Right lobe of liver (tissue), 6 donors: Measurements from ENCODE around the gene ZNF14. TPM values are rescaled to one million over a fixed set of nuclear protein-coding genes. Genes with fewer than 3 reads are reported as not detected.
"Not testable (repeated sequence)": the region's sequence is repeated elsewhere in the genome, so short reads cannot be mapped to it uniquely, and the experiment has no call there.

Experiments
- ATAC-seq, 4 donors: fragments of 200-7000 bp; cut with Tn5 transposase; one replicate each; pipeline ENCODE4 v1.9.1; 2020; ENCODE audit warnings: mild to moderate bottlenecking in 4 of 4, moderate library complexity in 4 of 4
- DNase-seq, 3 donors: peaks; one replicate each; pipeline ENCODE4 v3.0.0-alpha.2; 2020
- H3K27ac ChIP-seq, 3 donors: fragments of 200-600 bp; one replicate each; pipeline ENCODE4 v1.8.0; 2022
- H3K27me3 ChIP-seq, 2 donors: fragments of 200-600 bp; one replicate each; pipeline ENCODE4 v1.8.0; 2022
- H3K36me3 ChIP-seq, 4 donors: fragments of 200-600 bp; sonication (generic) in 1 of 4; one replicate each; pipeline versions ENCODE4 v1.5.1 to v1.8.0; 2017 to 2022; ENCODE audit warnings: control low read depth in 1 of 4
- H3K4me1 ChIP-seq, 4 donors: fragments of 200-600 bp; sonication (generic) in 1 of 4; one replicate each; pipeline versions ENCODE4 v1.5.1 to v1.8.0; 2017 to 2022; ENCODE audit warnings: control low read depth in 1 of 4
- H3K4me3 ChIP-seq, 3 donors: fragments of 200-600 bp; one replicate each; pipeline ENCODE4 v1.8.0; 2022
- H3K9me3 ChIP-seq, 4 donors: fragments of 200-600 bp; sonication (generic) in 1 of 4; one replicate each; pipeline versions ENCODE4 v1.5.1 to v1.8.0; 2017 to 2022; ENCODE audit warnings: control low read depth in 1 of 4
- POLR2A ChIP-seq: fragments of 450-650 bp; IDR thresholded peaks from one replicate; pipeline ENCODE4 v1.6.1; 2017; ENCODE audit warnings: antibody characterized with exemption, mild to moderate bottlenecking
- WGBS: methylation state at CpG from one replicate; pipeline ENCODE4 v1.1.6; 2018; ENCODE audit warnings: low coverage, low lambda C conversion rate; ENCODE audit not compliant: insufficient coverage; ENCODE audit errors: missing lambda C conversion rate; 5-methylcytosine and 5-hydroxymethylcytosine counted together
- intact Hi-C, 2 donors: fragments of 100-400 bp; cut with DNase I; formaldehyde crosslinking; loops; one replicate each; pipeline versions ENCODE4 v1.11.2 to v1.14.1; 2022
- total RNA-seq, 6 experiments: library from RNA; depleted of rRNA in 2 of 6; stranded (reverse); fragments of >200 nt in 2 of 6; fragmentation: NEBNext Ultra II Directional in 3 of 6; extraction: Animal tissue kit (Norgen Biotek cat#: 25700) in 3 of 6; gene quantifications; one replicate each; pipeline versions ENCODE4 v1.1.0 to v1.2.4, GENCODE V29; 2016 to 2023
- TF ChIP-seq, protein P1 (sequence below), 4 donors: fragments of 200-600 bp in 3 of 4; fragments of 450-650 bp in 1 of 4; IDR thresholded peaks; one replicate each; pipeline versions ENCODE4 v1.5.1 to v1.8.0; 2016 to 2022; ENCODE audit warnings: antibody characterized with exemption in 4 of 4, mild to moderate bottlenecking in 2 of 4
- donor health status: DM: no; HTN: yes; CAD: no.
- donor health status: DM: no; HTN: no; CAD: no.
- donor health status: DM: no; HTN: no; CAD: no.
- donor health status: DM: no; HTN: yes; CAD: no.
- donor health status: DM: no; HTN: yes; CAD: no.

ZNF14 gene
- total RNA-seq, 6 experiments from 2014 or later = 0.25 to 0.67 (median 0.41) TPM

DNA sequence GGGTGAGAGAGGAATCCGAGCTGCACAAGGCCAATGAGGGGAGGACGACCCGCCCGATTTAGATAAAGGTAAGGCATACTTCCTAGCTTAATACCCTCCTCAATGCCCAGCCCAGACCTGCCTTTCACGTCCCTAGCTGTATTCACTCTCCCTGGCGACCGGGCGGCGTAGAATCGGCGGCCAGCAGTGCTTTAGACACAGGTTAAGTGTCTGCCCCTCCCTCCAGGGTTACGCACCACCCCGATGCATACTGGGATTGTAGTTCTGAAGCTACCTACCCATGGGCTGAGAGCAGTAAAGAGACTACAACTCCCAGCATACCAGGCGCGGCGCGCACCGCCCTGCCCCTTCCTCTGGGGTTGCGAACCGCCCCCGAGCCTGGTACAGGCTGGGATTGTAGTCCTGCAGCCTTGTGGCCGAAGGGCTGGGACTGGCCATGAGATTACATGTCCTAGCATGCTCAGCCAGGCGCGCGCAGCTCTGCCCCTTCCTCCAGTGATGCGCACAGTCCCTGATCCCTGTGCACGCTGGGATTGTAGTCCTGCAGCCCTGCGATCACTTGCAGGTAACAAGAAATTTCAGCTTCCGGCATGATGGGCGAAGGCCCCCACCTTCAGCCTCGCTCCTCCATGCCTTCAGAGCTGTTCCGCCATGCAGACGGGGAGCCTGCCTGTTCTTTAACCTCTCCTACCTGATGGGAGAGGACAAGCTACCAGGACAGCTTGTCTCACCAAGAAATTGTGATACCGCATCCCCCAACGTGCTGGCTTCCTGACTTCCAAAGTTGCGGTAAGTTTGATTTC is 43.5 kb upstream of the ZNF14 start:
- intact Hi-C loops = no loop called here
- Histone ChIP-seq H3K36me3 (no peaks in the 10 kb centered on the region), H3K4me3 (peak overlapping the region; percentile 53 to 79 (median 71)), H3K4me1 (peaks cover 0 to 15% (median 4%) of the 10 kb centered on the region in 4 donors), H3K27me3 (no peaks in the 10 kb centered on the region), H3K9me3 (no peaks in the 10 kb centered on the region), H3K27ac (peak overlapping the region; percentile 16 to 47 (median 25))
- peak; percentile 74 for TF ChIP-seq POLR2A
- TF ChIP-seq, protein P1, sequence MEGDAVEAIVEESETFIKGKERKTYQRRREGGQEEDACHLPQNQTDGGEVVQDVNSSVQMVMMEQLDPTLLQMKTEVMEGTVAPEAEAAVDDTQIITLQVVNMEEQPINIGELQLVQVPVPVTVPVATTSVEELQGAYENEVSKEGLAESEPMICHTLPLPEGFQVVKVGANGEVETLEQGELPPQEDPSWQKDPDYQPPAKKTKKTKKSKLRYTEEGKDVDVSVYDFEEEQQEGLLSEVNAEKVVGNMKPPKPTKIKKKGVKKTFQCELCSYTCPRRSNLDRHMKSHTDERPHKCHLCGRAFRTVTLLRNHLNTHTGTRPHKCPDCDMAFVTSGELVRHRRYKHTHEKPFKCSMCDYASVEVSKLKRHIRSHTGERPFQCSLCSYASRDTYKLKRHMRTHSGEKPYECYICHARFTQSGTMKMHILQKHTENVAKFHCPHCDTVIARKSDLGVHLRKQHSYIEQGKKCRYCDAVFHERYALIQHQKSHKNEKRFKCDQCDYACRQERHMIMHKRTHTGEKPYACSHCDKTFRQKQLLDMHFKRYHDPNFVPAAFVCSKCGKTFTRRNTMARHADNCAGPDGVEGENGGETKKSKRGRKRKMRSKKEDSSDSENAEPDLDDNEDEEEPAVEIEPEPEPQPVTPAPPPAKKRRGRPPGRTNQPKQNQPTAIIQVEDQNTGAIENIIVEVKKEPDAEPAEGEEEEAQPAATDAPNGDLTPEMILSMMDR (IDR thresholded peaks at IDR 0.05) = peak in 2 of 4 donors; percentile 17 to 19
- peak; percentile 98 to 99 (median 99) for DNase-seq
- peak; percentile 99 to 100 (median 100) for ATAC-seq
- WGBS = under 1% methylated on average over 15 of the region's 36 CpGs

DNA sequence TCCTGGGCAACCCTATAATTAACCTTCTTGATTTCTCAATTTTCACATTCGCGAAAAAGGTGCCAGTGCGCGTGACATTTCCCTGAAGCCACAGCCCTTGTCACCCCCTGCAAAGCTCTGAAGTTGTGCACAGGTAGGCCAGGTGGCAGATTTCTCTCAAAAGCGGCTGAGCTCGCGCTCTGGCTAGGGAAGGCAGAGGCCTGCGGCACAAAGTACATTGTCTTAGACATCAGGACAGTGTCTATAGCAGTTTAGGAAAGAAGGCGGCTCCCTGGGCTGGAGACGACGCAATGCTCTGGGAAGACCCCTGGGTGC is 42.9 kb upstream of the ZNF14 start:
- no peaks in the 10 kb centered on the region for H3K36me3 ChIP-seq
- TF ChIP-seq, protein P1 (IDR thresholded peaks at IDR 0.05) = no peak
- intact Hi-C loops = no loop called here
- WGBS = 0% methylated on average over 11 of the region's 11 CpGs
- peaks cover 0 to 15% (median 4%) of the 10 kb centered on the region in 4 donors for H3K4me1 ChIP-seq
- DNase-seq = no peak
- H3K4me3 ChIP-seq = peak overlapping the region; percentile 53 to 79 (median 71)
- H3K27me3 ChIP-seq = no peaks in the 10 kb centered on the region
- ATAC-seq = peak in 1 of 4 donors; percentile 5
- peak overlapping the region in 2 of 3 donors; percentile 25 to 47 for H3K27ac ChIP-seq
- no peaks in the 10 kb centered on the region for H3K9me3 ChIP-seq

GRCh38 chr19:19774354-19775033 is 41.6 kb upstream of the ZNF14 start:
- Histone ChIP-seq H3K4me1 (peaks cover 0 to 15% (median 4%) of the 10 kb centered on the region in 4 donors), H3K36me3 (no peaks in the 10 kb centered on the region), H3K27ac (no peak overlapping the region), H3K4me3 (no peak overlapping the region), H3K9me3 (no peaks in the 10 kb centered on the region), H3K27me3 (no peaks in the 10 kb centered on the region)
- ATAC-seq (no peak), DNase-seq (no peak)
- intact Hi-C loops = no loop called here
- 80% methylated on average over 13 of the region's 14 CpGs for WGBS
- TF ChIP-seq POLR2A = no peak
- TF ChIP-seq, protein P1 (IDR thresholded peaks at IDR 0.05) = no peak

DNA sequence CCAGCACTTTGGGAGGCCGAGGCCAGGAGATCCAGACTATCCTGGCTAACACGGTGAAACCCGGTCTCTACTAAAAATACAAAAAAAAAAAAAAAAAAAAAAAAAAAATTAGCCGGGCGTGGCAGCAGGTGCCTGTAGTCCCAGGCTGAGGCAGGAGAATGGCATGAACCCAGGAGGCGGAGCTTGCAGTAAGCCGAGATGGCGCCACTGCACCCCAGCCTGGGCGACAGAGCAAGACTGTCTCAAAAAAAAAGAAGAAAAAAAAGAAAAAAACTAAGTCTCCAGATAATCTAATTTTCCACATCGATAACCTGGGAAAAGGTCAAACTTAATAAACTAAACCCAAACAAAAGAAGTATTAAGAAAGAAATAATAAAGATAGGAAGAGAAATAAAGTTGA is 39.1 kb upstream of the ZNF14 start:
- intact Hi-C loops, ATAC-seq, H3K4me1 ChIP-seq, DNase-seq, H3K27me3 ChIP-seq, H3K36me3 ChIP-seq, H3K9me3 ChIP-seq, H3K27ac ChIP-seq, H3K4me3 ChIP-seq: not testable (repeated sequence)
- WGBS = 86% methylated on average over 6 of the region's 10 CpGs

DNA sequence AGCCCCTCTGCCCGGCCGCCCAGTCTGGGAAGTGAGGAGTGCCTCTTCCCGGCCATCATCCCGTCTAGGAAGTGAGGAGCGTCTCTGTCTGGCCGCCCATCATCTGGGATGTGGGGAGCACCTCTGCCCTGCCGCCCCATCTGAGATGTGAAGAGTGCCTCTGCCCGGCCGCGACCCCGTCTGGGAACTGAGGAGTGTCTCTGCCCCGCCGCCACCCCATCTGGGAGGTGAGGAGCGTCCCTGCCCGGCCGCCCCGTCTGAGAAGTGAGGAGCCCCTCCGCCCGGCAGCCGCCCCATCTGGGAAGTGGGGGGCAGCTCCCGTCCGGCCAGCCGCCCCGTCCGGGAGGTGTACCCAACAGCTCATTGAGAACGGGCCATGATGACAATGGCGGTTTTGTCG is 37.1 kb upstream of the ZNF14 start:
- H3K4me1 ChIP-seq, H3K27ac ChIP-seq, H3K27me3 ChIP-seq, ATAC-seq, DNase-seq, H3K36me3 ChIP-seq, intact Hi-C loops, H3K9me3 ChIP-seq, H3K4me3 ChIP-seq: not testable (repeated sequence)
- 96% methylated on average over 9 of the region's 28 CpGs for WGBS
